Esophagus muscularis mucosa (tissue), 4 donors: Measurements from ENCODE around the gene GSTT4. TPM values are rescaled to one million over a fixed set of nuclear protein-coding genes. Genes with fewer than 3 reads are reported as not detected.
A peak's percentile ranks its signal among the peaks of the same experiment; 100 is the strongest.

Experiments used
- DNase-seq: peaks from one replicate; pipeline ENCODE4 v3.0.0-alpha.2; 2017; ENCODE audit errors: extremely low spot score
- H3K27ac ChIP-seq, 4 donors: fragments of 200-600 bp; sonication (generic); replicated peaks in 1 of 4; 1 replicate in 3 of 4; 2 replicates in 1 of 4; pipeline ENCODE4 v1.5.1; 2016 to 2019; ENCODE audit warnings: mild to moderate bottlenecking in 1 of 4
- H3K27me3 ChIP-seq, 4 donors: fragments of 200-600 bp; sonication (generic); one replicate each; pipeline versions ENCODE4 v1.5.1 to v1.6.0; 2016 to 2019
- H3K36me3 ChIP-seq, 4 donors: fragments of 200-600 bp; sonication (generic); one replicate each; pipeline ENCODE4 v1.5.1; 2016 to 2019
- H3K4me1 ChIP-seq, 4 donors: fragments of 200-600 bp; sonication (generic); one replicate each; pipeline ENCODE4 v1.5.1; 2016 to 2019
- H3K4me3 ChIP-seq, 4 donors: fragments of 200-600 bp; sonication (generic); 1 replicate in 2 of 4; 2 replicates in 2 of 4; pipeline ENCODE4 v1.5.1; 2016 to 2019; ENCODE audit warnings: mild to moderate bottlenecking in 4 of 4, moderate library complexity in 1 of 4
- H3K9me3 ChIP-seq, 4 donors: fragments of 200-600 bp; sonication (generic); 1 replicate in 3 of 4; 2 replicates in 1 of 4; pipeline ENCODE4 v1.5.1; 2016 to 2019
- EP300 ChIP-seq: sonication (generic); formaldehyde crosslinking; IDR thresholded peaks from one replicate; pipeline ENCODE4 v1.6.1; 2017; ENCODE audit warnings: antibody characterized with exemption
- POLR2A ChIP-seq: fragments of 450-650 bp; IDR thresholded peaks from one replicate; pipeline ENCODE4 v1.6.1; 2017; ENCODE audit warnings: antibody characterized with exemption, moderate library complexity, mild to moderate bottlenecking, low read depth
- POLR2AphosphoS5 ChIP-seq, 2 donors: sonication (generic); formaldehyde crosslinking; IDR thresholded peaks; one replicate each; pipeline ENCODE4 v1.6.1; 2017; ENCODE audit warnings: antibody characterized with exemption in 2 of 2
- WGBS: methylation state at CpG from one replicate; pipeline ENCODE4 v1.1.5; 2018; 5-methylcytosine and 5-hydroxymethylcytosine counted together
- intact Hi-C: fragments of 100-400 bp; cut with DNase I; formaldehyde crosslinking; loops from one replicate; pipeline ENCODE4 v1.15.1; 2023
- total RNA-seq, 4 donors: library from RNA; depleted of rRNA; stranded (reverse); fragments of >200 nt; gene quantifications; one replicate each; pipeline versions ENCODE4 v1.1.0 to v1.2.1, GENCODE V29; 2016
- TF ChIP-seq, protein P1 (sequence below), 3 experiments: fragments of 200-600 bp in 2 of 3; fragments of 450-650 bp in 1 of 3; sonication (generic) in 2 of 3; IDR thresholded peaks; one replicate each; pipeline ENCODE4 v1.5.1; 2017 to 2019; ENCODE audit warnings: antibody characterized with exemption in 3 of 3, mild to moderate bottlenecking in 2 of 3, moderate library complexity in 1 of 3

Gene GSTT4
- total RNA-seq, 4 donors from 2014 or later = not detected

DNA sequence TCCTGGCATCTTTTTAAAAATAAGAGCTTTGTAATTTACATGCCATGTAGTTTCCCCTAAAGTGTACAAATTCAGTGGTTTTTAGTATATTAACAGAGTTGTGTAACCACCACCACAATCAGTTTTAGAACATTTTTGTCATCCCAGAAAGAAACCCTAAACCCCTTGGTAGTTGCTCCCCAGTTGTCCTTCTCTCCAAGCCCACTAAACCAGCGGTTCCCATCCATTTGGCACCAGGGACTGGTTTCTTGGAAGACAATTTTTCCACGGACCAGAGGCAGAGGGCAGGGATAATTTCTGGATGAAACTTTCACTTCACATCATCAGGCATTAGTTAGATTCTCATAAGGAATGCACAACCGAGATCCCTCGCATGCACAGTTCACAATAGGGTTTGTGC is 28.5 kb upstream of the GSTT4 start:
- no peaks in the 10 kb centered on the region for H3K27me3 ChIP-seq
- TF ChIP-seq EP300 (no peak), POLR2A (no peak), POLR2AphosphoS5 (IDR thresholded peaks at IDR 0.05) (no peak)
- TF ChIP-seq, protein P1, sequence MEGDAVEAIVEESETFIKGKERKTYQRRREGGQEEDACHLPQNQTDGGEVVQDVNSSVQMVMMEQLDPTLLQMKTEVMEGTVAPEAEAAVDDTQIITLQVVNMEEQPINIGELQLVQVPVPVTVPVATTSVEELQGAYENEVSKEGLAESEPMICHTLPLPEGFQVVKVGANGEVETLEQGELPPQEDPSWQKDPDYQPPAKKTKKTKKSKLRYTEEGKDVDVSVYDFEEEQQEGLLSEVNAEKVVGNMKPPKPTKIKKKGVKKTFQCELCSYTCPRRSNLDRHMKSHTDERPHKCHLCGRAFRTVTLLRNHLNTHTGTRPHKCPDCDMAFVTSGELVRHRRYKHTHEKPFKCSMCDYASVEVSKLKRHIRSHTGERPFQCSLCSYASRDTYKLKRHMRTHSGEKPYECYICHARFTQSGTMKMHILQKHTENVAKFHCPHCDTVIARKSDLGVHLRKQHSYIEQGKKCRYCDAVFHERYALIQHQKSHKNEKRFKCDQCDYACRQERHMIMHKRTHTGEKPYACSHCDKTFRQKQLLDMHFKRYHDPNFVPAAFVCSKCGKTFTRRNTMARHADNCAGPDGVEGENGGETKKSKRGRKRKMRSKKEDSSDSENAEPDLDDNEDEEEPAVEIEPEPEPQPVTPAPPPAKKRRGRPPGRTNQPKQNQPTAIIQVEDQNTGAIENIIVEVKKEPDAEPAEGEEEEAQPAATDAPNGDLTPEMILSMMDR (IDR thresholded peaks at IDR 0.05) = no peak
- intact Hi-C loops = no loop called here
- H3K36me3 ChIP-seq = peaks cover 8 to 36% (median 26%) of the 10 kb centered on the region in 4 donors
- peaks cover 0 to 22% (median 4%) of the 10 kb centered on the region in 4 donors for H3K4me1 ChIP-seq
- peak; percentile 60 for DNase-seq
- no peaks in the 10 kb centered on the region for H3K9me3 ChIP-seq
- 100% methylated on average over 2 of the region's 4 CpGs for WGBS
- no peak overlapping the region for H3K27ac ChIP-seq
- H3K4me3 ChIP-seq = no peak overlapping the region

DNA sequence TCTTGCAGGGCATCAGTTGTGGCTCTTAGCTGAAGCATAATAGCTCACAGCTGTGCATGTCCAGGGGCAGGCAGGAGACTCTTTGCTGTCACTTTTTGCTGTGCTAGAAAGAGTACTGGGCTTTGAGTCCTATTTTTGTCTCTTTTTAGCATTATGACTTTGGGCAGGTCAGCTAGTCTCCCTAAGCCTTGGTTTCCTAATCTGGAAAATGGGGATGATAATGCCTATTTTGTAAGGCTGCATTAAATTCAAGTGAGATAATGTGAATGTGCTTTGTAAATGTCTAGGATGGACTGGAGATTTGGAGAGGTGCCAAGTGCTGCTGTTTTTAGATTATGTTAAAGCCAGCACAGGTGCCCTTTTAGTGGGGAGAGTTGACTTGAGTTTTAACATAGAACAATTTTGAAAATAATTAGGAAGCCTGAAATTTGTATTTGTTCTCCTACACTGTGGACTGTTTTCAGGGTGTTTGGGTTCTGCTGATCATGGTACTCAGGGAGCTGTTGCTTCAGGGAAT is 25.0 kb upstream of the GSTT4 start:
- H3K9me3 ChIP-seq = no peaks in the 10 kb centered on the region
- no peak overlapping the region for H3K27ac ChIP-seq
- H3K27me3 ChIP-seq = no peaks in the 10 kb centered on the region
- no peak for DNase-seq
- peaks cover 0 to 11% (median 5%) of the 10 kb centered on the region in 4 donors for H3K36me3 ChIP-seq
- intact Hi-C loops = no loop called here
- peaks cover 0 to 19% (median 4%) of the 10 kb centered on the region in 4 donors for H3K4me1 ChIP-seq
- TF ChIP-seq POLR2A (no peak), EP300 (no peak), POLR2AphosphoS5 (IDR thresholded peaks at IDR 0.05) (no peak)
- TF ChIP-seq, protein P1 (IDR thresholded peaks at IDR 0.05) = no peak
- no peak overlapping the region for H3K4me3 ChIP-seq

DNA sequence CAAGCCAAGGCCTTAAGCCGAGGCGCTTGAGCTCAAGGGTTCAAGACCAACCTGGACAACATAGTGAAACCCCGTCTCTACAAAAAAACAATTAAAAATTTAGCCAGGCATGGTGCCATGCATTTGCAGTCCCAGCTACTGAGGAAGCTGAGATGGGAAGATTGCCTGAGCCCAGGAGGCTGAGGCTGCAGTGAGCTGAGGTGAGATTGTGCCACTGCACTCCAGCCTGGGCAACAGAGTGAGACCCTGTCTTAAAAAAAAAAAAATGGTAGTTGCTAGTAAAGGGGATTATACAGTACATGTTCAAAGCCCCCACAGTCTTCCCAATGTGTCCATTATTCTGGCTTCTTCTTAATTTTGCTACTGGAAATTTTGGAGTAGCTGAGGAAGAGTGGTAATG is 24.1 kb upstream of the GSTT4 start:
- DNase-seq = no peak
- peaks cover 0 to 15% (median 4%) of the 10 kb centered on the region in 4 donors for H3K4me1 ChIP-seq
- peaks cover 0 to 4% (median 0%) of the 10 kb centered on the region in 4 donors for H3K9me3 ChIP-seq
- no peak overlapping the region for H3K4me3 ChIP-seq
- no peaks in the 10 kb centered on the region for H3K27me3 ChIP-seq
- no peak overlapping the region for H3K27ac ChIP-seq
- no peak for TF ChIP-seq EP300
- TF ChIP-seq POLR2AphosphoS5 (IDR thresholded peaks at IDR 0.05) = no peak
- no peak for TF ChIP-seq POLR2A
- TF ChIP-seq, protein P1 (IDR thresholded peaks at IDR 0.05) = no peak
- 93% methylated on average over 3 of the region's 3 CpGs for WGBS
- intact Hi-C loops = no loop called here
- peaks cover 0 to 12% (median 4%) of the 10 kb centered on the region in 4 donors for H3K36me3 ChIP-seq

DNA sequence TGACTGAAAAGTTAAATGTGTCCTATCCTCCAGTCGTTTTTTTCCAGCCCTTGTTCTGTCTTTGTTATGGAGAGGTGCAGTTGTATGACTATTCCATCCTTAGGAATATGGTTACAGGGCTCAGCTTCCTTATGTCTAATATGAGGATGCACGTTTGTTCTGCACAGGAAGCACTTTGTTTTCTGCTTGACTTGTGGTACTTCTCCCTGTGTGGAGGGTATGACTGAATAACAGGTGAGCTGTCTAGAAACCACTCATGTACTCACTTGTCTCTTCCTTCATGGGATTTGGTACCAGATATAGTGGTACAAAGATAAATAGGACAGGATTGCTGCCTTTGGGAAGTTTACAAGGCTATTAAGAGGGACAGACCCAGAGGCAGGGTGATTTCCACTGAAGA is 23.3 kb upstream of the GSTT4 start:
- DNase-seq = no peak
- TF ChIP-seq POLR2A (no peak), POLR2AphosphoS5 (IDR thresholded peaks at IDR 0.05) (no peak), EP300 (no peak)
- TF ChIP-seq, protein P1 (IDR thresholded peaks at IDR 0.05) = no peak
- H3K36me3 ChIP-seq = peaks cover 0 to 12% (median 4%) of the 10 kb centered on the region in 4 donors
- H3K4me1 ChIP-seq = peaks cover 0 to 15% (median 4%) of the 10 kb centered on the region in 4 donors
- intact Hi-C loops = no loop called here
- whole genome bisulfite sequencing = 48% methylated on average over 2 of the region's 2 CpGs
- H3K9me3 ChIP-seq = peaks cover 0 to 5% (median 0%) of the 10 kb centered on the region in 4 donors
- no peak overlapping the region for H3K4me3 ChIP-seq
- H3K27me3 ChIP-seq = no peaks in the 10 kb centered on the region
- H3K27ac ChIP-seq = no peak overlapping the region

DNA sequence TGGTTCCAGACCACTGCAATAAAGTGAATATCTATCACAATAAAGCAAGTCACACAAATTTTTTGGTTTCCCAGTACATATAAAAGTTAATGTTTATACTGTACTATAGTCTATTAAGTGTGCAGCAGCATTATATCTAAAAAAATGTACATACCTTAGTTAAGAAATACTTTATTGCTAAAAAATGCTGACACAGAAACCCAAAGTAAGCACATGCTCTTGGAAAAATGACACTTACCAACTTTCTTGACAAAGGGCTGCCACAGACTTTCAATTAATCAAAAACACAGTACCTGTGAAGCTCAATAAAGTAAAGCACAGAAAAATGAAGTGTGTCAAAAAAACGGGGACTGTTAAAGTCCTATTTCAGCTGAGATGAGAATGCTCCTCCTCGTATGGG is 22.7 kb upstream of the GSTT4 start:
- TF ChIP-seq POLR2A (no peak), POLR2AphosphoS5 (IDR thresholded peaks at IDR 0.05) (no peak), EP300 (no peak)
- TF ChIP-seq, protein P1 (IDR thresholded peaks at IDR 0.05) = no peak
- Histone ChIP-seq H3K36me3 (peaks cover 0 to 12% (median 4%) of the 10 kb centered on the region in 4 donors), H3K4me1 (peaks cover 0 to 15% (median 4%) of the 10 kb centered on the region in 4 donors), H3K4me3 (no peak overlapping the region), H3K27ac (no peak overlapping the region), H3K9me3 (peaks cover 0 to 5% (median 0%) of the 10 kb centered on the region in 4 donors), H3K27me3 (no peaks in the 10 kb centered on the region)
- DNase-seq = no peak
- intact Hi-C loops = no loop called here
- 77% methylated on average over 2 of the region's 2 CpGs for WGBS
